Osteoblast (primary cell): Measurements from ENCODE around the gene KCNN3. TPM values are rescaled to one million over a fixed set of nuclear protein-coding genes. Genes with fewer than 3 reads are reported as not detected.

Experiments
- DNase-seq: peaks from one replicate; pipeline ENCODE4 v3.0.0; 2011; ENCODE audit warnings: low spot score, mixed read lengths; ENCODE audit not compliant: insufficient read length; ENCODE audit errors: missing footprints
- H2AFZ ChIP-seq: 2 replicates; pipeline ENCODE4 v1.6.0; 2011; ENCODE audit warnings: mild to moderate bottlenecking, low read length
- H3K27ac ChIP-seq: 2 replicates; pipeline ENCODE4 v1.5.1; 2011; ENCODE audit warnings: mild to moderate bottlenecking, low read depth, low read length, moderate library complexity
- H3K27me3 ChIP-seq: 2 replicates; pipeline ENCODE4 v1.6.0; 2012; ENCODE audit warnings: mild to moderate bottlenecking, control low read depth, inconsistent platforms, low read length, moderate library complexity; ENCODE audit not compliant: insufficient read depth
- H3K36me3 ChIP-seq: 2 replicates; pipeline ENCODE4 v1.5.1; 2011; ENCODE audit warnings: mild to moderate bottlenecking, low read length, control low read depth, moderate library complexity; ENCODE audit not compliant: insufficient read depth
- H3K4me1 ChIP-seq: 2 replicates; pipeline ENCODE4 v1.5.1; 2011; ENCODE audit warnings: mild to moderate bottlenecking, low read length, control low read depth, moderate library complexity; ENCODE audit not compliant: insufficient read depth
- H3K4me2 ChIP-seq: 2 replicates; pipeline ENCODE4 v1.6.0; 2011; ENCODE audit warnings: mild to moderate bottlenecking, low read length; ENCODE audit not compliant: insufficient read depth
- H3K4me3 ChIP-seq: fragments of 200-600 bp; sonication (generic); 3 replicates; pipeline ENCODE4 v1.5.1; 2012; ENCODE audit warnings: mild to moderate bottlenecking, low read length, inconsistent platforms; ENCODE audit not compliant: insufficient read depth
- H3K79me2 ChIP-seq: 2 replicates; pipeline ENCODE4 v1.6.0; 2012; ENCODE audit warnings: mild to moderate bottlenecking, low read length, control low read depth, inconsistent platforms; ENCODE audit not compliant: insufficient read depth
- H3K9me3 ChIP-seq: 2 replicates; pipeline ENCODE4 v1.5.1; 2011; ENCODE audit warnings: low read depth, low read length, control low read depth
- H4K20me1 ChIP-seq: 2 replicates; pipeline ENCODE4 v1.6.0; 2012; ENCODE audit warnings: mild to moderate bottlenecking, low read length, control low read depth; ENCODE audit not compliant: insufficient read depth
- total RNA-seq: library from RNA; depleted of rRNA; stranded (reverse); fragments of >200 nt; gene quantifications from 2 replicates; pipeline ENCODE4 v1.2.3, GENCODE V29; 2012
- TF ChIP-seq, protein P1 (sequence below): IDR thresholded peaks from 2 replicates; pipeline ENCODE4 v1.5.1; 2011; ENCODE audit warnings: mild to moderate bottlenecking, low read depth, low read length, moderate library complexity; ENCODE audit errors: extremely low read depth

KCNN3 gene
- total RNA-seq, 1 donor = under 0.01 TPM

DNA sequence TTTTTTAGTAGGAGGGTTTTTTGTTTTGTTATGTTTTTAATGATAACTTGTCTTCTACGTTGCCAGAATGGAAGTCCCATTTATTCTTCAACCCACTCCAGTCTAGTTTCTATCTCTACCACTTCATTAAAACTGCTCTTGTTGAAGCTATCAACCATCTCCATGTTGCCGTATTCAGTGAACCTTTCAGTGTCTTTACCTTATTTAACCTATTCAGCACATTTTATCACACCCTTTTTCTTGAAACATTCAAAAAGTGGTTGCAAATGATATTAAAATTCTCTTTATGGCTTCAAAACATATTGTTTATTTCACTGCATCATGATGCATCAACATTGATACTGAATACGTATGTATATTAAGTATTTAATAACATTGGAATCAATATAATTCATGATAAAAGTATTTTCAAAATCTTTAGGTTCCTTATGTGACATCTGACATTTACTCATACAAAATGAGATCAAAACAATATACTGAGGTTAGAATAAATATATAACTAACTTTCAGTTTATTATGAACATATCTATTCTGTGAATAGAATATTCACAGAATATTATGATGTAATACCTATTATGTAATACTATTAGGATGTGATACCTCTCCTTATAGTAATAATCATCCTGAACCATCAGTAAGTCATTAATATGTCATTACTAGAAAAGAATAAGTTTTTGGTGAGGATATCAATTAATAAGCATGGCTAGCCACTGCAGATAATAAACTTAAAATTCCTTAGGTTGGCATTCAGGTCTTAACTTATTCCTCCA is 210.1 kb downstream of the KCNN3 start:
- Histone ChIP-seq H3K36me3 (no peaks in the 10 kb centered on the region), H3K4me3 (no peak overlapping the region), H3K79me2 (no peaks in the 10 kb centered on the region), H3K4me1 (no peaks in the 10 kb centered on the region), H3K9me3 (no peaks in the 10 kb centered on the region), H4K20me1 (no peaks in the 10 kb centered on the region), H3K27ac (no peak overlapping the region), H3K27me3 (peaks cover 32% of the 10 kb centered on the region), H3K4me2 (no peak overlapping the region), H2AFZ (no peak overlapping the region)
- TF ChIP-seq, protein P1, sequence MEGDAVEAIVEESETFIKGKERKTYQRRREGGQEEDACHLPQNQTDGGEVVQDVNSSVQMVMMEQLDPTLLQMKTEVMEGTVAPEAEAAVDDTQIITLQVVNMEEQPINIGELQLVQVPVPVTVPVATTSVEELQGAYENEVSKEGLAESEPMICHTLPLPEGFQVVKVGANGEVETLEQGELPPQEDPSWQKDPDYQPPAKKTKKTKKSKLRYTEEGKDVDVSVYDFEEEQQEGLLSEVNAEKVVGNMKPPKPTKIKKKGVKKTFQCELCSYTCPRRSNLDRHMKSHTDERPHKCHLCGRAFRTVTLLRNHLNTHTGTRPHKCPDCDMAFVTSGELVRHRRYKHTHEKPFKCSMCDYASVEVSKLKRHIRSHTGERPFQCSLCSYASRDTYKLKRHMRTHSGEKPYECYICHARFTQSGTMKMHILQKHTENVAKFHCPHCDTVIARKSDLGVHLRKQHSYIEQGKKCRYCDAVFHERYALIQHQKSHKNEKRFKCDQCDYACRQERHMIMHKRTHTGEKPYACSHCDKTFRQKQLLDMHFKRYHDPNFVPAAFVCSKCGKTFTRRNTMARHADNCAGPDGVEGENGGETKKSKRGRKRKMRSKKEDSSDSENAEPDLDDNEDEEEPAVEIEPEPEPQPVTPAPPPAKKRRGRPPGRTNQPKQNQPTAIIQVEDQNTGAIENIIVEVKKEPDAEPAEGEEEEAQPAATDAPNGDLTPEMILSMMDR = no peak
- DNase-seq = no peak

DNA sequence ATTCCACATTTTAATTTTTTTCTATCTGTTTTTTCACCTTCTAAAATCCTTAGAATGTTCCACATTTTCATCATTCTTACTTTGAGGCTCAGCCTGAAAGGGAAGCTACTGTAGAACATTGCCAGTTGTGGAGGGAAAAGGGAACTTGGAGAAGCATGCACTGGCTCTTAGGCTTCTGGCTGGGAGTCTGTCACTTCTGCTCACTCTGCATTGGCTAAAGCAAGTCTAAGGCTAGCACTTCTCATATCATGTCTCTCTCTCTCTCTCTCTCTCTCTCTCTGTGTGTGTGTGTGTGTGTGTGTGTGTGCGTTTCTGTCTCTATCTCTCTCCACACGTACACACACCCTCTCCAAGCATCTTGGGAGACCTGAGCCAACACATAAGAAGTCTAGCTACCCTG is 212.5 kb downstream of the KCNN3 start:
- H3K27me3 ChIP-seq = peaks cover 37% of the 10 kb centered on the region

DNA sequence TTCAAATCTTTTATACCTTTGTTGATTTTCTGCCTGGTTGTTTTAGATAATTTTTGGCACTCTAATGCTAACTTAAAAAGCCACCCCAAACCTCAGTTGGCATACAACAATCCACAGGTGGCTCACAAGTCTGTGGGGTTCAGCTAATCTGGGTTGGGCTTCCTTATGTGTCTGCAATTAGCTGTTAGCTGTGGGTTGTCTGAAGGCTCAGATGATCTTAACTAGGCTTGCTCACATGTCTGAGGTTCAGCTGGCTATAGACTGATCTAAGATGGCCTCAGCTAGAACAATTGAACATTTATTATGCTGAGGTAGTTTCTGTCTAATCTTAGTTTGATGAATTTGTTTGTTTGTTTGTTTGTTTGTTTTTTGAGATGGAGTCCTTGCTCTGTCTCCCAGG is 217.2 kb downstream of the KCNN3 start:
- peaks cover 19% of the 10 kb centered on the region for H3K27me3 ChIP-seq
- H3K4me1 ChIP-seq = no peaks in the 10 kb centered on the region
- no peak for DNase-seq
- no peak overlapping the region for H3K4me2 ChIP-seq
- no peaks in the 10 kb centered on the region for H3K79me2 ChIP-seq
- TF ChIP-seq, protein P1 = no peak
- no peaks in the 10 kb centered on the region for H3K9me3 ChIP-seq
- H3K4me3 ChIP-seq = no peak overlapping the region
- H3K27ac ChIP-seq = no peak overlapping the region
- no peak overlapping the region for H2AFZ ChIP-seq
- no peaks in the 10 kb centered on the region for H4K20me1 ChIP-seq
- no peaks in the 10 kb centered on the region for H3K36me3 ChIP-seq

More for the DNA sequence above, 212.5 kb downstream of the KCNN3 start:
- Histone ChIP-seq H3K4me3 (no peak overlapping the region), H3K9me3 (no peaks in the 10 kb centered on the region), H2AFZ (no peak overlapping the region), H3K4me1 (no peaks in the 10 kb centered on the region), H3K27ac (no peak overlapping the region), H3K36me3 (no peaks in the 10 kb centered on the region), H3K4me2 (no peak overlapping the region), H3K79me2 (no peaks in the 10 kb centered on the region), H4K20me1 (no peaks in the 10 kb centered on the region)
- TF ChIP-seq, protein P1 = no peak
- no peak for DNase-seq

Other genes starting within 250 kb of the KCNN3 start
- gene PMVK, start 66.4 kb upstream of the KCNN3 start, total RNA-seq = 6.2 and 6.5 TPM in 2 replicates
- 90.1 and 92.8 TPM in 2 replicates for gene PBXIP1, start 85.8 kb upstream of the KCNN3 start, total RNA-seq
- 12.1 and 18.5 TPM in 2 replicates for gene PYGO2, start 91.5 kb upstream of the KCNN3 start, total RNA-seq
- gene SHC1, start 100.5 kb upstream of the KCNN3 start, total RNA-seq = 230 and 239 TPM in 2 replicates
- gene CKS1B, start 104.4 kb upstream of the KCNN3 start, total RNA-seq = 23.2 and 23.3 TPM in 2 replicates
- 17.1 and 20.6 TPM in 2 replicates for gene FLAD1, start 113.1 kb upstream of the KCNN3 start, total RNA-seq
- 0.88 TPM in 1 of 2 replicates, not detected in the other for gene LENEP, start 123.3 kb upstream of the KCNN3 start, total RNA-seq
- 18.6 and 23.5 TPM in 2 replicates for gene ZBTB7B, start 132.5 kb upstream of the KCNN3 start, total RNA-seq
- gene DCST2, start 163.5 kb upstream of the KCNN3 start, total RNA-seq = not detected in 2 replicates
- not detected in 2 replicates for gene DCST1, start 163.5 kb upstream of the KCNN3 start, total RNA-seq
- 89.0 and 101 TPM in 2 replicates for gene ADAM15, start 181.0 kb upstream of the KCNN3 start, total RNA-seq
- gene EFNA4, start 193.5 kb upstream of the KCNN3 start, total RNA-seq = 3.5 and 3.6 TPM in 2 replicates
- 1.4 and 2.1 TPM in 2 replicates for gene EFNA3, start 208.6 kb upstream of the KCNN3 start, total RNA-seq